HG03565 (cell line): ENCODE results near the gene EHD2.
A peak's percentile ranks its signal among the peaks of the same experiment; 100 is the strongest.
"Not testable (repeated sequence)": the region's sequence is repeated elsewhere in the genome, so short reads cannot be mapped to it uniquely, and the experiment has no call there.

Source experiments
- ATAC-seq: cut with Tn5 transposase; IDR thresholded peaks from one replicate; pipeline ENCODE4 v1.9.1; 2021; ENCODE audit warnings: mild to moderate bottlenecking, moderate library complexity; ENCODE audit not compliant: unreplicated experiment

Gene EHD2

DNA sequence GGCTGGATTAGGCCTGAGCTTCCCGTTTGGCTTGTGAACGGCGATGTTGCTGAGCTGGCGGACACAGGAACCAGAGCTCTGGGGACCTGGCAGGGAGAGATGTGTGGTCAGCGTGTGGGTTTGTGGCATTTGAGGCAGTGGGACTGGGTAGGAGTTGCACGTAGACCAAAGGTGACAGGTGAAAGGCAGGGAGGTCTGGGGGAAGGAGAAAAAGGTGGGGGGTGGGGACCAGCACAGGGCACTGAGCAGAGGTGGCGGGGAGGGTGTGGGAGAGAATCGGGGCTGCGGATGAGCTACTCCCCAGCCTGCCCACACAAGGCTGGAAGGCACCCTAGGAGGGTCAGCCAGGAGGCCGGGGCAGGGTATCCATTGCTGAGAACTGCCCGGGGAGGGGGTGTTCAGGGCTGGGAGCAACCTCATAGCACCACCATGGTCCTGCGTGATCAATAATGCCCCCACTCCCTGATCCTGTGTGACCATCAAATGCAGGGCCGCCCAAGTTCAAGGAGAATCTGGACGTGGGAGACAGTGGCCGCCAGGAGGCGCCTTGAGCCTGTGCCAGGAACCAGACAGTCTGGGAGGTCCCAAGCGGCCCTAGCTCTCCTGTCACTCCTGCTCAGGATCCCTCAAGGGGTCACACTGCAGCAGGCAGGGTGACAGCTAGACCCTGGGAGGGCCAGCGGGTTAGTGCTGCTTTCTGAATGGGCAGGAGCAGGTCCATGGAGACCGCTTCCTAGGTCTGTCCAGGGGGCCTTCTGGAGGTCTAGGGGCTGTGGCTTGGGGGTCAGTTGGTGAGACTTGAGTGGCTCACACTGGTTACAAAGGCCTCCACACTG, 52.5 kb downstream of the EHD2 start:
- no peak for ATAC-seq

DNA sequence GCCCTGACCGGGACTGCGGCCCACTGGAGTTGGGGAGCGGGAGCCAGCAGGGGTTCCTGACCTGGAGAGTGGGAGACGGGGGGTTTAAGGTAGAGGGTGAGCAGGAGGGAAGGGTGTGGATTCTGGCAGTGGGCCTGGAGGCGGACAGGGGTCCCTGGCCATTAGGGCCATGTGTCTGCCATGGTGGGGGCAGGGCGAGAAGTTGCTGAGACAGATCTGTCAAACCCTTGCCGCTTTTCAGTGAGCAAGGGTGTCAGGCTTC, 53.1 kb downstream of the EHD2 start:
- ATAC-seq: no peak

DNA sequence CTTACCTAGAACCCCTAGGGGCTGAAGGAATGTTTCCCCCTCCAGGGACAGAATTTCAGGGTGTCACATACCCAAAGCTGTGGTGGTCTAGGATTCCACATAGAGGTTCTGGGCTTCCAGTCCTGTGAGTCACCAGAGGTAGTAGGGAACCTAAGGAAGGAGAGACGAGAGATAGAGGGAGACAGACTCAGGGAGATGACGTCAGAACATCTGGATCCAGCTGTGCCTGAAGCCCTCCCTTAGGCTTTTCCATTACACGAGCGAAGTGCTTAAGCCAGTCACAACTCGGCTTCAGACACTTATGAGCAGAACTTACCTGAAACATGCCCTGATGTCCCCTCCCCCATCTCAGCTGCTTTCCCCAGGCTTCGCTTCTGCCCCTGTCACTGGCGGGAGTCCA, 53.4 kb downstream of the EHD2 start:
- ATAC-seq: no peak

DNA sequence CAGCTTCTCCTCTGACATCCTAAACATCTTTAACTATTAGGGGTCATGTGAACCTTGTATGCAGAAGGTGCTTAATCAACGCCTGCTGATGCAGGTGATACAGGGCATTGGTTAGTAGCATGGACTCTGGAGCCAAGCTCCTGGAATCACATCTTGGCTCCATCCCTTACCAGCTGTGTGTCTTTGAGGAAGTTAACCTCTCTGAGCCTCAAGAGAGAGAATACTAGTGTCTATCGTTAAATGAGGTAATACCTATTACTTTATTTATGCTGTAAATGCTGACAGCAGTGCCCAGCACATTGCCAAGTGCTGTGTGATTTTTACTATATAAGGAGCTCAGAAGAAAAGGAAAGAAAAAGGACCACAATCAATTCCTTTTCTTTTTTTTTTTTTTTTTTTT, 54.1 kb downstream of the EHD2 start:
- no peak for ATAC-seq

DNA sequence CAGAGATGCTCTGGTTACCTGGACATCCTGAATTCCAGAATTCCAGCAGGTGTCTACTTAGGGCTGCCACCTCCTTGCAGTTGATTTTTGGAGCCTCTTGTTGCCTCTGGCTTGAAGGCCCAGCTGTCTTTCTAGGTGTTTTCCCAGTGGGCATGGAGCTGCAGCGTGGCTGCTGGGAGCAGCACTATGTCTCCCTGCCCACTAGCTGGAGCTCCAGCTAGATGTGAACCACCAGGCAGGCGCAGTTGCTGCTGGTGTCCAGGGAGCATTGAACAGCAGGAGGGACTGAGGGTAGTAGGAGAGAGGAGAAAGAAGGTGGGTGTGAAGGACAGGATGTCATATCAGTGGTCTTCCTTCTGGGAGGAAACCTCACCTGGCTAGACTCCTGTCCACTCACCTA, 55.4 kb downstream of the EHD2 start:
- ATAC-seq: no peak

DNA sequence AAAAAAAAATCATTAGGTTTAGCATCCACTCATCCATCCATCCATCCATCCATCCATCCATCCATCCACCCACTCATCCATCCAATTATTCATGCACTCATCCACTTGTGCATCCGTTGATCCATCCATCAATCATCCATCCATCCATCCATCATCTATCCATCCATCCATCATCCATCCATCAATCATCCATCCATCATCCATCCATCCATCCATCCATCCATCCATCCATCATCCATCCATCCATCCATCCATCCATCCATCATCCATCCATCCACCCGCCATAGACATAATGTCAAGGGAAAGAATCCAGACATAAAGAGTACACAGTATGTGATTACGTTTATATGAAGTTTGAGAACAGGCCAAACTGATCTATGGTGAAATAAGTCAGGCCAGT, 56.3 kb downstream of the EHD2 start:
- no peak for ATAC-seq

DNA sequence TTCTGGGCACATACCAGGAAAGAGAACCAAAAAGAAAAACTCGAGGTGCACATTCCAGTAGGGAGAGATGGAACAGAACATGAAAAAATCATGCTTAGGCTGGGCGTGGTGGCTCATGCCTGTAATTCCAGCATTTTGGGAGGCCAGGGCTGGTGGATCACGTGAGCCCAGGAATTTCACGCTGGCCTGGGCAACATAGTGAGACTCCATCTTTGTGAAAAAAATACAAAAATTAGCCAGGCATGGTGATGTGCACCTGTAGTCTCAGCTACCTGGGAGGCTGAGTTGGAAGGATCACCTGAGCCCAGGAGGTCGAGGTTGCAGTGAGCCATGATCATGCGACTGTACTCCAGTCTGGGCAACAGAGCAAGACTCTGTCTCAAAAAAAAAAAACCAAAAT, 58.1 kb downstream of the EHD2 start:
- ATAC-seq: not testable (repeated sequence)

DNA sequence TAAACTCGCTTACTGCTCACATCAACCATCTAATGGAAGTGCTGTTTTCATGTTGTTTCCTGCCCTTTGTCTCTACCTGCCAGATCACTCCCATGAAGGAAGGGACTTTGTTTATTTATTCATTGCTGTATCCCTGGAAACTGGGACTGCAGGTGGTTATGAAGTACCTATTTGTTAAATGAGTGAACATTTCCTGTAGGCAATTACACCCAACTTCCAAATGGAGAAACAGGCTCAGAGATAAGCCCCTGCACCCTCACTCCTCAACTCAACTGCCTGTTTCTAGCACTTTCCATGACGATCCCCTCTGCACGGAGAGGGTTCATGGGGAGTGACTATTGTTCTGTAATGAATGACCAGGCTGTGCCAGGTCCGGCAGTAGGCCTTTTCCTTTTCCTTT, 63.3 kb downstream of the EHD2 start:
- ATAC-seq: no peak

DNA sequence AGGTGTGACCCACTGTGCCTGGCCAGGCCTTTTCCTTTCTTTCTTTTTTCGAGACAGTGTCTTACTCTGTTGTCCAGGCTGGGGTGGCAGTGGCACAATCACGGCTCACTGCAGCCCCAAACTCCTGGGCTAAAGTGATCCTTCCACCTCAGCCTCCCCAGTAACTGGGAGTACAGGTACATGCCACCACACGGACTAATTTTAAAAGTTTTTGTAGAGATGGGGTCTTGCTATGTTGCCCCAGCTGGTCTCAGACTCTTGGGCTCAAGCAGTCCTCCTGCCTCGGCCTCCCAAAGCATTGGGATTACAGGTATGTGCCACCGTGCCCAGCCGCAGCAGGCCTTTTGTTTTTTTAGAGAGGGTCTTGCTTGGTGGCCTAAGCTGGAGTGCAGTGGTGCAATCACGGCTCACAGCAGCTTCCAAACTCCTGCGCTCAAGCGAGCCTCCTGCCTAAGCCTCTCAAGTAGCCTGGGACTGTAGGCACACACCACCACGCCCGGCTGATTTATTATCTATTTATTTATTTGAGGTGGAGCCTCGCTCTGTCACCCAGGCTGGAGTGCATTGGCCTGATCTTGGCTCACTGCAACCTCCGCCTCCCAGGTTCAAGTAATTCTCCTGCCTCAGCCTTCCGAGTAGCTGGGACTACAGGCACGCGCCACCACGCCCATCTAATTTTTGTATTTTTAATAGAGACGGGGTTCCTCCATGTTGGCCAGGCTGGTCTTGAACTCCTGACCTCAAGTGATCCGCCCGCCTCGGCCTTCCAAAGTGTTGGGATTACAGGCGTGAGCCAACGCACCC, 64.2 kb downstream of the EHD2 start:
- not testable (repeated sequence) for ATAC-seq

DNA sequence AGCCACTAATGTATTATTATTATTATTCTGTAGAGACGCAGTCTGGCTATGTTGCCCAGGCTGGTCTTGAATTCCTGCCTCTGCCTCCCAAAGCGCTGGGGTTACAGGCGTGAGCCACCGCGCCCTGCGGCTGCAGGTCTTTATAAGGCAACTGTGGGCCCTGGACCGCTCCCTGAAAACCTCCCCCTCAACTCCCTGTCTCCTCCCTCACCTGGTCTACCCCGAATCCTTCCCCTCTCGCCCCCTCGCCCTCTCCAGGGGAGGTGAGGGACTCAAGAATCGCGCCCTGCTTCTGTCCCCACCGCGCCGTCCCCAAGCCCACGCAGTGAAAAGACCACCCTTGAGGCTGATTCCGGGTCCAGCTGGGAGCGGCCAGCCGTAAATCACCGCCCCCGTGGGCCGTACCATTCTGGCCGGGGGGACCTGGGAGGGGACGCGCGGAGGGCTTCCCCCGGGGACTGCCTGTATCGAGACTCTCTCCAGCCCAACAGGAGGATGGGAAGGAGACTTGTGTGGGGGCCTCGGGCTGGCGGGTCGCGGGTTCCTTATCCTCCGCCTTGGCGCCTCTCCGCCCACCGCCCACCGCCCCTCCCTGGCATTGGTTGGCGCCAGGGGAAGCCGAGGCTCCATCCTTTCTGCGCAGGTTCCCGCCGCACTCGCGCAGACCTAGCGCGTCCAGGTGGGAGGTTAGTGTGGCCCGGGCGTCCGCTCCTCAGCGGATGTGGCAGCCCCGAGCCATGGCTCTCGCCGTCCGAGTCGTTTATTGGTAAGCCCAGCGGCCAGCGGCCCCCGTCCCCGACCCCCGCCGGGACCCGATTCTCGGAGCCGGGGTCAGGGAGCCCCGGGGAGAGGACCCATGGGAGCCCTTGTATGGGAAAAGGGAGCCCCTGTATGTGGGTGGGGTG, 65.1 kb downstream of the EHD2 start, which contains the start of gene SELENOW:
SELENOW (plus strand) TSS at position 655 of the 905 bp plus-strand sequence; CDS start at position 738, 83 bp downstream.
- ATAC-seq: peak; percentile 59

DNA sequence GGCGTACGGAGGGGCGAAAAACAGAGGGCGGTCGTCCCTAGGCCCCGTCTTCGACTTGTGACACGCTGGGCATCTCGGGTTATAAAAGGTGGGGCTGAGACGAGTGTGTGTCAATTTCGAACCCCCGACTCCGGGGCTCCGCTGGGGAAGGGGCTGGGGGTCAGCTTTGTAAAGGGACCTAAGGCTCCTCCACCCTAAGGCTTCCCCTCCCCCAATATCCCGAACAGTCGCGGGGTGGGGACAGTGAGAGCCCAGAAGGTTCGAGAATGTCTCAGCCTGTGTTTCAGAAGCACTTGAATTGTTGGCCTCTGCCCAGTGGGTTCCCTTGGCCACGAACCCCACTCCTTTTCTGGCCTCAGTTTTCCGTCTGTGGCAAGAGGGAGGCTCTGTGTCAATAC, 65.7 kb downstream of the EHD2 start:
- ATAC-seq: no peak

DNA sequence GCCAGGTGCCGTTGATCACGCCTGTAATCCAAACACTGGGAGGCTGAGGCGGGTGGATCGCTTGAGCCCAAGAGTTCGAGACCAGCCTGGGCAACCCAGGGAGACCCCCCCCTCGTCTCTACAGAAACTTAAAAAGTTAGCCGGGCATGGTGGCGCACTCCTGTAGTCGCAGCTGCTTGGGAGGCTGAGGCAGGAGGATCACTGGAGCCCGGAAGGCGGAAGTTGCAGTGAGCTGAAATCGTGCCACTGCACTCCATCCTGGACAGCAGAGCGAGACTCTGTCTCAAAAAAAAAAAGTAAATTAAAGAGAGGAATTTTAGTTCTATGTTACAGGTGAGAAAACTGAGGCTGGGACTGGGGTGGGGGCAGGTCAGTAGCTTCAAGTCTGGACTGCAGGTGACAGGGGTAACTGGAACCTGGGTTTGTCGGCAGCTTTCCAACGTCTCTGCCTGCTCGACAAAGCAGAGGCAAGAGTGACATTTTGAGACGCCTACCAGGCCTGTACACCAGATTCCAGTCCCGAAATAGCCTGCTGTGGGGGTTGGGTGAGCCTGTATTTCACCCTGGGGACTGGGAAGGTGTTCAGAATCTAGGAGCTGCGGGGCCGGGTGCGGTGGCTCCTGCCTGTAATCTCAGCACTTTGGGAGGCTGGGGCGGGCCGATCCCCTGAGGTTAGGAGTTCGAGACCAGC, 66.4 kb downstream of the EHD2 start:
- no peak for ATAC-seq

DNA sequence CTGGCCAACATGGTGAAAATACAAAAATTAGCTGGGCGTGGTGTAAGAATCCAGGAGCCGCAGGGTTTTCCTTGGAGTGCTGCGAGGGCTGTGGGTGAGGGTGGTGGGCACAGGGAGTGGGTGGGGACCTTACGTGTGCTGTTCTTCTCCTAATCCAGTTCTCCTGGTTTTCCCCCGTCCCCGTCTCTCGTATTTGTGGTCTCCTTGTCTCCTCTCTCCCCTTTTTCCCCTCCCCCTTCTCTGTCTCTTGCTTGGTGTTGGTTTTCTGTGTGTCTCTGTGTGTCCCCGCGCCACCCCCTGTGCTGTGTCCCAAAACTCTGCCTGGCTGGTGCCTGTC, 67.0 kb downstream of the EHD2 start:
- no peak for ATAC-seq

DNA sequence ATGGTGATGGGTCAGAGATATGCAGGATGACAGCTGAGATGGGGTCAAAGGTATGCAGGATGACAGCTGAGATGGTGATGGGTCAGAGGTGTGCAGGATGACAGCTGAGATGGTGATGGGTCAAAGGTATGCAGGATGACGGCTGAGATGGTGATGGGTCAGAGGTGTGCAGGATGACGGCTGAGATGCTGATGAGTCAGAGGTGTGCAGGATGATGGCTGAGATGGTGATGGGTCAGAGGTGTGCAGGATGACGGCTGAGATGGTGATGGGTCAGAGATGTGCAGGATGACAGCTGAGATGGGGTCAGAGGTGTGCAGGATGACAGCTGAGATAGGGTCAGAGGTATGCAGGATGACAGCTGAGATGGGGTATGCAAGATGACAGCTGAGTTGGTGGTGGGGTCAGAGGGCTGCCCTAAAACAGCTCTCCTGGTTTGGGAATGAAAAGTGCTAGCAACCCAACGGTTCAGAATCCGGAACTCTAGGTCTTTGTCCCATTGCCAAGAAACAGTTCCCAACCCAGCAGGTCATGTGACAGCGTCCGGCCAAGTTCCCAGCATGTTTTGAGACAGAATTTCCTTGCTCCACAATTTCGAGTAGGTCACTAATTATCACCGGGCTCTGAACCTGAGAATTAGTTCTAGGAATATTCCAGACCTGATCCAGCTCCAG, 68.5 kb downstream of the EHD2 start:
- no peak for ATAC-seq

DNA sequence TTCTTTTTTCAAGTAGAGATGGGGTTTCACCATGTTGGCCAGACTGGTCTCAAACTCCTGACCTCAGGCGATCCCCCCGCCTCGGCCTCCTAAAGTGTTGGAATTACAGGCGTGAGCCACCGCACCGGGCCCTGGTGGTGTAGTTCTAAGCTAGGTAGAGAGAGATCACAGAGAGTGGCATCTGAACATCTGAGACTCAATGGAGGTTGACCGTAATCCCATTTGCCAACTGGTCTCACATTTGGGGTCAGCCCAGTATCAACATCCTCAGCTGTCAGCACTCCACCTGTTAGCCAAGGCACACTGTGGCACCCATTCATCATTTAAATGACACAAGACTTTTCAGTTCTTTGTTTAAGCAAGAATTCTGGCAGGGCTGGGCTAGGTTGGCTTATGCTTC, 73.3 kb downstream of the EHD2 start:
- no peak for ATAC-seq

DNA sequence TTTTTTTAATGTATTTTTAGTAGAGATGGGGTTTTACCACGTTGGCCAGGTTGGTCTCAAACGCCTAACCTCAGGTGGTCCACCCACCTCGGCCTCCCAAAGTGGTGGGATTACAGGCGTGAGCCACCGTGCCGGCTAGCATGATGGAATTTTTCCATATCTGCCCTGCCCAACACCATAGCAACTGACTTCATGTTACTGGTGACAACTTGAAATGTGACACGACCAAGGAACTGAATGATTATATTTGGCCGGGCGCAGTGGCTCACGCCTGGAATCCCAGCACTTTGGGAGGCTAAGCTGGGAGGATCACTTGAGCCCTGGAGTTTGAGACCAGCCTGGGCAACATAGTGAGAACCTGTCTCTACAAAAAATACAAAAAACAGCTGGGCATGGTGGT, 74.1 kb downstream of the EHD2 start:
- ATAC-seq: not testable (repeated sequence)

DNA sequence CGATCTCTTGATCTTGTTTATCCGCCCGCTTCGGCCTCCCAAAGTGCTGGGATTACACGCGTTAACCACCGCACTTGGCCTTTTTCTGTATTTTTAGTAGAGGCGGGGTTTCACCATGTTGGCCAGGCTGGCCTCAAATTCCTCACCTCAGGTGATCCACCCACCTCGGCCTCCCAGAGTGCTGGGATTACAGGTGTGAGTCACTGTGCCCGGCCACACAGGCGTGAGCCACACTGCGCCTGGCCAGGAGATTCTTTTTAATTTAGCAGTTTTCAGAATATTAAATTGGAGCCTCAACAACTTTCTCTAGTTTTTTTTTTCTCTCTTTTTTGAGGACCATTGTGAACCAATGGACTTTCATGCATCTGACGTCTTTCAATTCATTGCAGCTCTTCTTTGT, 76.6 kb downstream of the EHD2 start:
- ATAC-seq: not testable (repeated sequence)

DNA sequence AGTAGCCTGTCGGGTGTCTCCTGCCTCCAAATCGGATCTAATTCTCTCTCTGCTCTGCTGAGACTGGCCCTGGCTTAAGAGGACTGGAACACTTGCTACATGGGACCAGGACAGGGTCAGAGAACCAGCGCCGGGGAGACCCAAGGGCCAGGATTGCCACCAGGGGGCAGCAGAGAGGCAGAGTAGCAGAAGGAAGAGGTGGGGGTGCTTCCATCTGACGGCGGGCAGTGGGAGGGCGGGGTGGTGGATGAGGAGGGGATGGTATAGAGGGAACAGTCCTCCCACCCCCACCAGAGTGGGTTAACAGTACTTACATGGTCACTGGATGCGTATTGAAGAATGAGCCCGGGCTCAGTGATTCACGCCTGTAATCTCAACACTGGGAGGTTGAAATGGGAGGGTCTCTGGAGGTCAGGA, 77.2 kb downstream of the EHD2 start:
- no peak for ATAC-seq

DNA sequence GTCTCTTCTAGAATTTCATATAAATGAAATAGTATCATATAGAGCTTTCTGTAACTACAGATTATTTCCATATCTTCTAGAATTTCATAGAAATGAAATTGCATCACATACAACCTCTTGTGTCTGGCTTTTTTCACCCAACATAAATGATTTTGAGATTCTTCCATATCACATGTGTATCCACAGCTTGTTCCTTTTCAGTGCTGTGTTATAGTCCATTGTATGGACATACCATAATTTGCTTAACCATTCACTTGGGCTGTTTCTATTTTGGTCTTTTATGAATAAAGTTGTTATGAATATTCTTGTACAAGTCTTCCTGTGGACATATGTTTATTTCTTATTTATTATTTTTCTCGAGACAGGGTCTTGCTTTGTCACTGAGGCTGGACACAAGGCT, 79.4 kb downstream of the EHD2 start:
- no peak for ATAC-seq
